Lower leg skin (tissue), 4 donors: ENCODE measurements around the gene SEC22A. TPM values are rescaled to one million over a fixed set of nuclear protein-coding genes. Genes with fewer than 3 reads are reported as not detected.

Experiments used
- DNase-seq, 2 donors: peaks; one replicate each; pipeline ENCODE4 v3.0.0-alpha.2; 2019; ENCODE audit warnings: low spot score in 2 of 2
- H3K4me3 ChIP-seq: fragments of 200-600 bp; sonication (generic); 2 replicates; pipeline ENCODE4 v1.5.1; 2017; ENCODE audit warnings: mild to moderate bottlenecking, low read depth; ENCODE audit not compliant: poor library complexity, severe bottlenecking
- CTCF ChIP-seq, 3 donors: fragments of 450-650 bp; IDR thresholded peaks; one replicate each; pipeline ENCODE4 v1.5.1; 2016; ENCODE audit warnings: antibody characterized with exemption in 3 of 3, mild to moderate bottlenecking in 3 of 3, moderate library complexity in 2 of 3
- POLR2A ChIP-seq, 2 donors: fragments of 450-650 bp; IDR thresholded peaks; one replicate each; pipeline ENCODE4 v1.6.1; 2016 to 2017; ENCODE audit warnings: antibody characterized with exemption in 2 of 2, mild to moderate bottlenecking in 1 of 2, moderate library complexity in 1 of 2
- WGBS, 2 donors: methylation state at CpG; one replicate each; pipeline ENCODE4 v1.1.5; 2018; 5-methylcytosine and 5-hydroxymethylcytosine counted together
- intact Hi-C: fragments of 100-400 bp; cut with DNase I; formaldehyde crosslinking; loops from one replicate; pipeline ENCODE4 v1.15.0; 2023; ENCODE audit warnings: low total_unique reads
- total RNA-seq, 4 donors: library from RNA; depleted of rRNA; stranded (reverse); fragments of >200 nt; gene quantifications; one replicate each; pipeline ENCODE4 v1.1.0, GENCODE V29; 2016

The SEC22A gene
- total RNA-seq, 4 donors from 2014 or later: 20.4 to 37.4 (median 28.2) TPM

DNA sequence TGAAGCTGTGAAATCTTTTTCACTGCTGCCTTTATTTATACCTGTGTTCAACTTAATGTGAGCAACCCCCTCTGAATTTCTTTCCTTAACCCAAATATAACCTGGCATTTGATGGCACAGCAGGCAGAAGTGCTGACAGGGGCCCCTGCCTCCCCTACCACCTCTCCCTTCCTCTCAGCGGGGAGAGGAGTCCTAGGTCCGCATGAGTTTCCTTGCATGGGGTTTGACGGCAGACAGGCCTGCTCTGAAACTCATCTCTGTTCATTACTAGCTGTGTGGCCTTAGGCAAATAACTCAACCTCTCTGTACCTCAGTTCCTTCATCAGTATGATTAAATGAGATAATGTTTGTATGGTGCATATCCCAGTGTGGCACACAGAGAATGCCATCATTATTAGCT, 79.7 kb downstream of the SEC22A start:
- TF ChIP-seq CTCF (IDR thresholded peaks at IDR 0.05) (no peak), POLR2A (IDR thresholded peaks at IDR 0.05) (no peak)
- intact Hi-C loops: no loop called here
- no peak overlapping the region for H3K4me3 ChIP-seq
- no peak for DNase-seq
- 90 to 94% methylated on average over 3 of the region's 3 CpGs for WGBS, 2 donors

GRCh38 chr3:123281929-123282328, 80.2 kb downstream of the SEC22A start:
- 95 to 98% methylated on average over 2 of the region's 2 CpGs for WGBS, 2 donors
- intact Hi-C loops: no loop called here
- DNase-seq: peak in 1 of 2 donors; percentile 76
- H3K4me3 ChIP-seq: no peak overlapping the region
- no peak for TF ChIP-seq CTCF (IDR thresholded peaks at IDR 0.05)
- TF ChIP-seq POLR2A (IDR thresholded peaks at IDR 0.05): no peak

DNA sequence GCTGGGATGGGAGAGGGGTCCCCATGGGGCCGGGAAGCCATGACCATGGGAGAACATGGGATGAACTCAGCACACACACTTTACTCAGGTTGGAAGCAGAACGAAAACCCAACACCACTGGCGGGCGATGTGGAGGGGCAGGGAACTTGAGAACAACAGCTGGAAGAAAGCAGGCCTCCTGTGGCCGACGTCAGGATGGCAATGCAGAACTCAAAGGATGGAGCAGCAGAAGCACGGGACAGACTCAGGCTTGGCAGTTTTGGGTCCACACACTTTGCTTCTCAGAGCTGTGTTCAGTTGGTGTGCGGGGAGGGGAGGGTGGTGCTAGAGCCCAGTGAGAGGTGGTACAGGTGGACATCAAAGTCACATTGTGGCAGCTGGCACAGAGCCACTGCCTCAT, 80.7 kb downstream of the SEC22A start:
- DNase-seq: peak in 1 of 2 donors; percentile 78
- 85 to 87% methylated on average over 8 of the region's 8 CpGs for WGBS, 2 donors
- intact Hi-C loops: no loop called here
- H3K4me3 ChIP-seq: no peak overlapping the region
- TF ChIP-seq CTCF (IDR thresholded peaks at IDR 0.05) (no peak), POLR2A (IDR thresholded peaks at IDR 0.05) (no peak)

- TF ChIP-seq CTCF (IDR thresholded peaks at IDR 0.05) (no peak), POLR2A (IDR thresholded peaks at IDR 0.05) (no peak)
- intact Hi-C loops: no loop called here
- WGBS, 2 donors: 71 to 76% methylated on average over 9 of the region's 9 CpGs
- no peak overlapping the region for H3K4me3 ChIP-seq
- DNase-seq: no peak
Measured at GRCh38 chr3:123283074-123283473, 81.3 kb downstream of the SEC22A start.

DNA sequence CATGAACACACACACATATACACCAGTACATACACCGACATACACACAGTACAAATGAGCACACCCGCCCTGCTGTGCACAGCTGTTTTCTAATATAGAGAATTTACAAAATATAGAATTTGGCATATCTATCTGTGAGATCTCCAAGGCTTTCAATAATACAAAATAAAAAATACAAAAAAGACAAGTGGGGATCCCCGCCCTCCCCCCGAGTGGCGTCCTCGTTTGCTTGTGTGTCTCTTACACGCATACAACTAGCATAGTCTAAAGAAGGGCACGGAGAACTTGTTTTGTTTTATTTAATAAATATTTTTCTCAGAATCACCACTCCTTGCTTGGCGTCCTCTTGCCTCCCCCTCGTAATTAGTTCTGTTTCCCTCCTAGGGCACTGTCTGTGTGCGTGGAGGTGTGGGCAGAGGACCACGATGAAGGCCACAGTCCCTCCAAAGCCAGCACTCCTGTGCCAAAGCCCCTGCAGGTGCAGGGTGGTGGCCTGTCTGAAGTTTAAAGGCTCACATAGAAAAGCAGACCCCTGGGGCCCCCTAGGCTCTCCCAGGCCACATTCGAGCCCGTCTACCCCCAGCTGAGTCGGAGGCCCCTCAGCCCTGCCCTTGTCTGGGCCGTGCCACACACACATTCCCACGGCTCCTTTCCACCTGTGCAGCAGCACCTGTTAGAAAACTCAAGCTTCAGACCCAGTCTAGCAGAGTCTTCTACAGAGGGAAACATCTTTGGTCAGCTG, 82.1 kb downstream of the SEC22A start:
- WGBS, 2 donors: 83 to 85% methylated on average over 17 of the region's 17 CpGs
- H3K4me3 ChIP-seq: no peak overlapping the region
- TF ChIP-seq CTCF (IDR thresholded peaks at IDR 0.05) (no peak), POLR2A (IDR thresholded peaks at IDR 0.05) (no peak)
- peak in 1 of 2 donors; percentile 72 for DNase-seq
- intact Hi-C loops: no loop called here
